Esophagus squamous epithelium (tissue), 5 donors: ENCODE measurements around the gene HSD17B3. TPM values are rescaled to one million over a fixed set of nuclear protein-coding genes. Genes with fewer than 3 reads are reported as not detected.

ENCODE experiments used
- DNase-seq: peaks from one replicate; lab custom pipeline; 2025; lab: John Stamatoyannopoulos, UW
- H3K27ac ChIP-seq, 4 donors: fragments of 200-600 bp; sonication (generic); one replicate each; pipeline ENCODE4 v1.5.1; 2016 to 2019; ENCODE audit warnings: mild to moderate bottlenecking in 1 of 4
- H3K27me3 ChIP-seq, 4 donors: fragments of 200-600 bp; sonication (generic); 1 replicate in 3 of 4; 2 replicates in 1 of 4; pipeline versions ENCODE4 v1.5.1 to v1.6.0; 2017 to 2021; ENCODE audit warnings: antibody characterized with exemption in 1 of 4
- H3K36me3 ChIP-seq, 3 donors: fragments of 200-600 bp; sonication (generic); one replicate each; pipeline ENCODE4 v1.5.1; 2016 to 2019
- H3K4me1 ChIP-seq, 3 donors: fragments of 200-600 bp; sonication (generic); one replicate each; pipeline ENCODE4 v1.5.1; 2017 to 2019
- H3K4me3 ChIP-seq, 4 donors: fragments of 200-600 bp; sonication (generic); 1 replicate in 3 of 4; 2 replicates in 1 of 4; pipeline ENCODE4 v1.5.1; 2016 to 2019; ENCODE audit warnings: mild to moderate bottlenecking in 2 of 4, moderate library complexity in 1 of 4
- H3K9me3 ChIP-seq, 3 donors: fragments of 200-600 bp; sonication (generic); one replicate each; pipeline ENCODE4 v1.5.1; 2016 to 2019
- CTCF ChIP-seq, 6 experiments: fragments of 450-650 bp in 4 of 6; fragments of 200-600 bp in 2 of 6; sonication (generic) in 2 of 6; IDR thresholded peaks; one replicate each; pipeline ENCODE4 v1.5.1; 2016 to 2019; ENCODE audit warnings: antibody characterized with exemption in 6 of 6, mild to moderate bottlenecking in 4 of 6, moderate library complexity in 4 of 6
- POLR2A ChIP-seq, 4 donors: fragments of 450-650 bp; IDR thresholded peaks; one replicate each; pipeline ENCODE4 v1.6.1; 2017; ENCODE audit warnings: antibody characterized with exemption in 4 of 4, mild to moderate bottlenecking in 4 of 4, moderate library complexity in 3 of 4
- WGBS, 2 donors: methylation state at CpG; one replicate each; pipeline ENCODE4 v1.1.5; 2018; 5-methylcytosine and 5-hydroxymethylcytosine counted together
- intact Hi-C: fragments of 100-400 bp; cut with DNase I; formaldehyde crosslinking; loops from one replicate; pipeline ENCODE4 v1.15.0; 2022
- total RNA-seq, 4 donors: library from RNA; depleted of rRNA; stranded (reverse); fragments of >200 nt; gene quantifications; one replicate each; pipeline ENCODE4 v1.1.0, GENCODE V29; 2016
- donor health status: DM: yes; HTN: yes; CAD: no.

Gene HSD17B3
- total RNA-seq, 4 donors from 2014 or later = 0.38 TPM; not detected in 3

DNA sequence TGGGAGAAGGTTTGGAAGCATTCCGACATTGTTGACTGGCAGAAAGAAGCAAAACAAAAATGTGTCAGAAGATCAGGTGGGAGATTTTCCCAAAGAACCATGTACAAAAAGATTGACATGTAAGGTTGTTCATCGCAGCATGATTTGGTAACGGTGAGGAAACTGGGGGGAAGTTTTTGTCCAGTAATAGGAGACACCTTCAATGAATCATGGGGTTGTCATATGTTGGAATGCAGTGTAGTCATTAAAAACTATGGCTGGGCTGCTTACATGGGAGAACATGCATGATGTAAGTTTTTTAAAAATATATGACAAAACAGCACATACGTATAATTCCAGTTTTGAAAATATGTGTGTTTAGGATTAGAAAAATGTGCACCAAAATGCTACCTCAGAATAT, 50.5 kb downstream of the HSD17B3 start:
- no peaks in the 10 kb centered on the region for H3K4me1 ChIP-seq
- no peaks in the 10 kb centered on the region for H3K9me3 ChIP-seq
- H3K36me3 ChIP-seq = no peaks in the 10 kb centered on the region
- H3K27ac ChIP-seq = no peak overlapping the region
- intact Hi-C loops = no loop called here
- TF ChIP-seq CTCF (IDR thresholded peaks at IDR 0.05) = no peak
- no peaks in the 10 kb centered on the region for H3K27me3 ChIP-seq
- 62 to 87% methylated on average over 4 of the region's 4 CpGs for WGBS, 2 donors
- H3K4me3 ChIP-seq = no peak overlapping the region
- no peak for DNase-seq

DNA sequence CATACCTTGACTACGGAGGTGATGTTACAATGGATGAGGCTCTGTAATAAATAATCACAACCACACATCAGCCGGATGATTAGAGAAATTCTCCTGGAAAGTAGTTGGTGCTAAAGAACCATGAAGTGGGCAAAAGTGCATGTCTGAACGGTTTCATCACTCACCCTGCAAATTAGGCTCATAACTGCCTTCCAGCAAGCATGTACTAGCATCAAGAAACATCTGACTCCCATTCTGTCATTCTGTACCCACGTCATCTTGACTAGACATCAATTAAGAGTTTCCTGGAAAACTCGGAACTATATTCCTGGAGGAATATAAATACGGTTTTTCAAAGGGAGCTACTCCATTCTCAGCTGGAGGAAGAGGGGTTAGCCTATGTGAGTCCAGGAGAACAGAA, 52.2 kb downstream of the HSD17B3 start:
- no peak for DNase-seq
- H3K36me3 ChIP-seq = no peaks in the 10 kb centered on the region
- no peak for TF ChIP-seq POLR2A (IDR thresholded peaks at IDR 0.05)
- TF ChIP-seq CTCF (IDR thresholded peaks at IDR 0.05) = no peak
- intact Hi-C loops = loop anchor here (10.0 kb wide), 1 partner anchor 55 kb away; the partner anchor contains the start of gene HSD17B3
- H3K27ac ChIP-seq = no peak overlapping the region
- no peak overlapping the region for H3K4me3 ChIP-seq
- H3K9me3 ChIP-seq = no peaks in the 10 kb centered on the region
- H3K27me3 ChIP-seq = no peaks in the 10 kb centered on the region
- no peaks in the 10 kb centered on the region for H3K4me1 ChIP-seq
- 38 to 39% methylated on average over 6 of the region's 6 CpGs for WGBS, 2 donors

GRCh38 chr9:96246267-96246671, 55.7 kb downstream of the HSD17B3 start:
- intact Hi-C loops = loop anchor here (10.0 kb wide), 1 partner anchor 59 kb away; the partner anchor contains the start of gene HSD17B3
- Histone ChIP-seq H3K27ac (no peak overlapping the region), H3K27me3 (peaks cover 0 to 17% (median 0%) of the 10 kb centered on the region in 4 donors), H3K36me3 (no peaks in the 10 kb centered on the region), H3K9me3 (no peaks in the 10 kb centered on the region), H3K4me3 (no peak overlapping the region), H3K4me1 (no peaks in the 10 kb centered on the region)
- 75 to 80% methylated on average over 8 of the region's 8 CpGs for WGBS, 2 donors
- TF ChIP-seq POLR2A (IDR thresholded peaks at IDR 0.05) (no peak), CTCF (IDR thresholded peaks at IDR 0.05) (no peak)
- no peak for DNase-seq

DNA sequence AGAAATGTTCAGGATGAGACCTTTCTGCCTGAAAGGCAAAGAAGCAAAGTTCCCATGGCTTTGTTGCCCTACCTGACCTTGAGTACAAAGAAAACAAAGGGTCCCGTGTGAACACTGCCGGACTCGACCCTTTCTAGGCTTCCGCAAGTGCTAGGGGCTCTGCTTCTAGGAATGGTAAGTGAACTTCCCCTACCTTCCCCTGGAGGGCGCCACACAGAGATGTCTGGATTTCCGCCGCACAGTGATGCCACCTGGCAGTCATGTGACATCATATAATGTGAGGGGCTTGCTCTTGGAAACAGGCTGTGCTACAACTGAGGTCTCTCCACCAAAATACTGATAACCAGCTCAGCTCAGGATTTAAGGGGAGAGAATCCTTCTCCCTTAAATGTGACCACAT, 56.6 kb downstream of the HSD17B3 start:
- Histone ChIP-seq H3K27me3 (peaks cover 0 to 17% (median 0%) of the 10 kb centered on the region in 4 donors), H3K27ac (no peak overlapping the region), H3K9me3 (no peaks in the 10 kb centered on the region), H3K36me3 (no peaks in the 10 kb centered on the region), H3K4me1 (no peaks in the 10 kb centered on the region), H3K4me3 (no peak overlapping the region)
- no peak for TF ChIP-seq POLR2A (IDR thresholded peaks at IDR 0.05)
- TF ChIP-seq CTCF (IDR thresholded peaks at IDR 0.05) = no peak
- WGBS, 2 donors = 73 to 86% methylated on average over 5 to 7 of the region's 7 CpGs
- no peak for DNase-seq
- intact Hi-C loops = loop anchor here (10.0 kb wide), 1 partner anchor 59 kb away; the partner anchor contains the start of gene HSD17B3

DNA sequence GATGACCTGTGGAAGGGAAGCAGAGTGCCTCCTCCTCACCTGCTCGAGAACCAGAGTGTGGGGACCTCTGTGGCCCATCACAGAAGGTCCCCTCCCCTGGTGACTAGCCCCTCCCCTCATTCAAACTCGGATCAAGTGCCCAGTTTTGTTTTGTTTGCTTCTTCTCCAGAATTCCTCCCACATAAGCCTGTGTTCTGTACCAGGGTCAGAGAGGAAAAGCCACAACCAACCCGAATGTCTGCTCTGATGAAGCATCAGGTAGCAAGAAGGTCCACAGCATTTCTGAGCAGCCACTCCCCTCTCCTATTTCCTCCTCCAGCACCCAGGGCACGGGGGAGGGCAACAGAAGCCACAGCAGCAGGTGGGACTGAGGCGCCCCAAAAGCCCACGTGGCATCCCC, 58.2 kb downstream of the HSD17B3 start:
- no peaks in the 10 kb centered on the region for H3K4me1 ChIP-seq
- no peaks in the 10 kb centered on the region for H3K9me3 ChIP-seq
- intact Hi-C loops = loop anchor here (10.0 kb wide), 1 partner anchor 61 kb away; the partner anchor contains the start of gene HSD17B3
- TF ChIP-seq CTCF (IDR thresholded peaks at IDR 0.05) = no peak
- no peak for TF ChIP-seq POLR2A (IDR thresholded peaks at IDR 0.05)
- H3K27ac ChIP-seq = no peak overlapping the region
- no peaks in the 10 kb centered on the region for H3K36me3 ChIP-seq
- H3K27me3 ChIP-seq = peaks cover 0 to 26% (median 0%) of the 10 kb centered on the region in 4 donors
- WGBS, 2 donors = 0 to 55% methylated on average over 1 to 6 of the region's 6 CpGs
- DNase-seq = no peak
- no peak overlapping the region for H3K4me3 ChIP-seq
